Hepatocyte (in vitro differentiated cells): ENCODE results near the gene ADAP1. TPM values are rescaled to one million over a fixed set of nuclear protein-coding genes. Genes with fewer than 3 reads are reported as not detected.

Experiments used
- DNase-seq: peaks from one replicate; pipeline ENCODE4 v3.0.0-alpha.2; 2016; ENCODE audit warnings: low spot score
- H2AFZ ChIP-seq: fragments of 200-600 bp; sonication (generic); 2 replicates; pipeline ENCODE4 v1.6.0; 2016; ENCODE audit warnings: antibody characterized with exemption, mild to moderate bottlenecking
- H3K27ac ChIP-seq: fragments of 200-600 bp; sonication (generic); 2 replicates; pipeline ENCODE4 v1.5.1; 2016; ENCODE audit warnings: mild to moderate bottlenecking
- H3K27me3 ChIP-seq: fragments of 200-600 bp; sonication (generic); 2 replicates; pipeline ENCODE4 v1.6.1; 2016
- H3K36me3 ChIP-seq: fragments of 200-600 bp; sonication (generic); replicated peaks from 2 replicates; pipeline ENCODE4 v1.5.1; 2016; ENCODE audit warnings: low read depth; ENCODE audit not compliant: insufficient read depth
- H3K4me1 ChIP-seq: fragments of 200-600 bp; sonication (generic); 2 replicates; pipeline ENCODE4 v1.5.1; 2016; ENCODE audit warnings: mild to moderate bottlenecking, moderate library complexity; ENCODE audit not compliant: insufficient read depth
- H3K4me2 ChIP-seq: fragments of 200-600 bp; sonication (generic); 2 replicates; pipeline ENCODE4 v1.6.0; 2016
- H3K4me3 ChIP-seq: fragments of 200-600 bp; sonication (generic); 2 replicates; pipeline ENCODE4 v1.5.1; 2016; ENCODE audit warnings: mild to moderate bottlenecking
- H3K79me2 ChIP-seq: fragments of 200-600 bp; sonication (generic); 2 replicates; pipeline ENCODE4 v1.6.0; 2017; ENCODE audit warnings: mild to moderate bottlenecking
- H3K9me2 ChIP-seq: fragments of 200-600 bp; sonication (generic); replicated peaks from 2 replicates; pipeline ENCODE4 v1.6.0; 2017; ENCODE audit warnings: mild to moderate bottlenecking; ENCODE audit not compliant: insufficient read depth
- H3K9me3 ChIP-seq: fragments of 200-600 bp; sonication (generic); 2 replicates; pipeline ENCODE4 v1.5.1; 2016; ENCODE audit warnings: low read depth, mild to moderate bottlenecking
- H4K20me1 ChIP-seq: fragments of 200-600 bp; sonication (generic); 2 replicates; pipeline ENCODE4 v1.6.0; 2016; ENCODE audit warnings: mild to moderate bottlenecking; ENCODE audit not compliant: insufficient read depth, poor library complexity, severe bottlenecking
- CTCF ChIP-seq: fragments of 200-600 bp; sonication (generic); IDR thresholded peaks from 2 replicates; pipeline ENCODE4 v1.5.1; 2016; ENCODE audit warnings: antibody characterized with exemption, mild to moderate bottlenecking; ENCODE audit not compliant: poor library complexity
- EZH2 ChIP-seq: fragments of 200-600 bp; sonication (generic); IDR thresholded peaks from 2 replicates; pipeline ENCODE4 v1.6.1; 2016; ENCODE audit warnings: antibody characterized with exemption, mild to moderate bottlenecking, borderline replicate concordance
- EZH2phosphoT487 ChIP-seq: fragments of 200-600 bp; sonication (generic); IDR thresholded peaks from one replicate; pipeline ENCODE4 v1.6.1; 2018; ENCODE audit warnings: antibody characterized with exemption, mild to moderate bottlenecking, low read depth, moderate library complexity; ENCODE audit not compliant: unreplicated experiment, severe bottlenecking
- WGBS: methylation state at CpG from one replicate; pipeline ENCODE4 v1.1.6; 2016; ENCODE audit warnings: low lambda C conversion rate; ENCODE audit errors: missing lambda C conversion rate; 5-methylcytosine and 5-hydroxymethylcytosine counted together
- polyA plus RNA-seq: library from polyadenylated mRNA; unstranded; fragments of >200 nt; fragmentation: Nextera tagmentation; extraction: Ambion mirVana; gene quantifications from 2 replicates; pipeline ENCODE4 v1.2.1, GENCODE V29; 2016
- total RNA-seq: library from RNA; depleted of rRNA; stranded (reverse); fragments of >200 nt; gene quantifications from 2 replicates; pipeline ENCODE4 v1.2.3, GENCODE V29; 2014

ADAP1 gene
- total and polyA plus RNA-seq, 2 experiments from 2014 or later = 25.6 to 35.7 TPM

GRCh38 chr7:851204-851603, 103.3 kb downstream of the ADAP1 start:
- Histone ChIP-seq H2AFZ (no peak overlapping the region), H3K27me3 (no peaks in the 10 kb centered on the region), H3K9me3 (no peaks in the 10 kb centered on the region), H3K4me3 (no peak overlapping the region), H3K79me2 (peaks cover 4% of the 10 kb centered on the region), H3K27ac (no peak overlapping the region), H3K4me1 (no peaks in the 10 kb centered on the region), H4K20me1 (no peaks in the 10 kb centered on the region), H3K36me3 (no peaks in the 10 kb centered on the region), H3K4me2 (no peak overlapping the region), H3K9me2 (no peaks in the 10 kb centered on the region)
- TF ChIP-seq EZH2phosphoT487 (no peak), EZH2 (no peak), CTCF (no peak)
- no peak for DNase-seq
- WGBS = 95% methylated on average over 14 of the region's 14 CpGs

- peaks cover 4% of the 10 kb centered on the region for H3K79me2 ChIP-seq
- H3K9me3 ChIP-seq = no peaks in the 10 kb centered on the region
- TF ChIP-seq EZH2phosphoT487 (no peak), CTCF (no peak), EZH2 (no peak)
- H3K4me3 ChIP-seq = no peak overlapping the region
- no peak overlapping the region for H3K27ac ChIP-seq
- no peak overlapping the region for H2AFZ ChIP-seq
- DNase-seq = no peak
- H3K27me3 ChIP-seq = no peaks in the 10 kb centered on the region
- no peaks in the 10 kb centered on the region for H3K4me1 ChIP-seq
- 94% methylated on average over 19 of the region's 19 CpGs for WGBS
- no peaks in the 10 kb centered on the region for H4K20me1 ChIP-seq
- H3K9me2 ChIP-seq = no peaks in the 10 kb centered on the region
- no peak overlapping the region for H3K4me2 ChIP-seq
- H3K36me3 ChIP-seq = no peaks in the 10 kb centered on the region
Measured at GRCh38 chr7:849781-850180, 104.7 kb downstream of the ADAP1 start.

GRCh38 chr7:849145-849544, 105.3 kb downstream of the ADAP1 start:
- Histone ChIP-seq H4K20me1 (no peaks in the 10 kb centered on the region), H3K9me3 (no peaks in the 10 kb centered on the region), H3K36me3 (no peaks in the 10 kb centered on the region), H3K9me2 (no peaks in the 10 kb centered on the region), H3K4me2 (no peak overlapping the region), H3K79me2 (peaks cover 4% of the 10 kb centered on the region), H3K27me3 (no peaks in the 10 kb centered on the region), H2AFZ (no peak overlapping the region), H3K27ac (no peak overlapping the region), H3K4me1 (no peaks in the 10 kb centered on the region), H3K4me3 (no peak overlapping the region)
- TF ChIP-seq CTCF (no peak), EZH2 (no peak), EZH2phosphoT487 (no peak)
- 98% methylated on average over 14 of the region's 14 CpGs for WGBS
- DNase-seq = no peak

Other genes with a start within 250 kb of the ADAP1 start
- gene DNAAF5, start 228.0 kb downstream of the ADAP1 start, total RNA-seq = 14.2 and 23.5 TPM in 2 replicates
- gene DNAAF5, start 228.0 kb downstream of the ADAP1 start, polyA plus RNA-seq = 18.7 and 19.0 TPM in 2 replicates
- 16.6 and 23.4 TPM in 2 replicates for gene PRKAR1B, start 227.4 kb downstream of the ADAP1 start, total RNA-seq
- 27.4 and 28.7 TPM in 2 replicates for gene PRKAR1B, start 227.4 kb downstream of the ADAP1 start, polyA plus RNA-seq
- 101 and 109 TPM in 2 replicates for gene SUN1, start 122.2 kb downstream of the ADAP1 start, total RNA-seq
- gene SUN1, start 122.2 kb downstream of the ADAP1 start, polyA plus RNA-seq = 72.3 and 75.0 TPM in 2 replicates
- 46.3 and 48.3 TPM in 2 replicates for gene GET4, start 78.1 kb downstream of the ADAP1 start, total RNA-seq
- gene GET4, start 78.1 kb downstream of the ADAP1 start, polyA plus RNA-seq = 102 and 126 TPM in 2 replicates
- gene COX19, start 20.9 kb upstream of the ADAP1 start, total RNA-seq = 9.9 and 11.6 TPM in 2 replicates
- 18.9 and 21.2 TPM in 2 replicates for gene COX19, start 20.9 kb upstream of the ADAP1 start, polyA plus RNA-seq
- gene CYP2W1, start 28.5 kb upstream of the ADAP1 start, total RNA-seq = 20.3 and 31.1 TPM in 2 replicates
- 72.3 and 112 TPM in 2 replicates for gene CYP2W1, start 28.5 kb upstream of the ADAP1 start, polyA plus RNA-seq
- gene GPR146, start 89.9 kb upstream of the ADAP1 start, total RNA-seq = 5.2 and 6.5 TPM in 2 replicates
- 2.1 and 2.6 TPM in 2 replicates for gene GPR146, start 89.9 kb upstream of the ADAP1 start, polyA plus RNA-seq
- gene GPER1, start 133.4 kb upstream of the ADAP1 start, total RNA-seq = 3.6 and 4.5 TPM in 2 replicates
- 9.1 and 11.1 TPM in 2 replicates for gene GPER1, start 133.4 kb upstream of the ADAP1 start, polyA plus RNA-seq
- gene ZFAND2A, start 205.5 kb upstream of the ADAP1 start, total RNA-seq = 29.4 and 35.4 TPM in 2 replicates
- gene ZFAND2A, start 205.5 kb upstream of the ADAP1 start, polyA plus RNA-seq = 37.3 and 54.3 TPM in 2 replicates